ENCODE data around the gene MACF1.

The MACF1 gene

DNA sequence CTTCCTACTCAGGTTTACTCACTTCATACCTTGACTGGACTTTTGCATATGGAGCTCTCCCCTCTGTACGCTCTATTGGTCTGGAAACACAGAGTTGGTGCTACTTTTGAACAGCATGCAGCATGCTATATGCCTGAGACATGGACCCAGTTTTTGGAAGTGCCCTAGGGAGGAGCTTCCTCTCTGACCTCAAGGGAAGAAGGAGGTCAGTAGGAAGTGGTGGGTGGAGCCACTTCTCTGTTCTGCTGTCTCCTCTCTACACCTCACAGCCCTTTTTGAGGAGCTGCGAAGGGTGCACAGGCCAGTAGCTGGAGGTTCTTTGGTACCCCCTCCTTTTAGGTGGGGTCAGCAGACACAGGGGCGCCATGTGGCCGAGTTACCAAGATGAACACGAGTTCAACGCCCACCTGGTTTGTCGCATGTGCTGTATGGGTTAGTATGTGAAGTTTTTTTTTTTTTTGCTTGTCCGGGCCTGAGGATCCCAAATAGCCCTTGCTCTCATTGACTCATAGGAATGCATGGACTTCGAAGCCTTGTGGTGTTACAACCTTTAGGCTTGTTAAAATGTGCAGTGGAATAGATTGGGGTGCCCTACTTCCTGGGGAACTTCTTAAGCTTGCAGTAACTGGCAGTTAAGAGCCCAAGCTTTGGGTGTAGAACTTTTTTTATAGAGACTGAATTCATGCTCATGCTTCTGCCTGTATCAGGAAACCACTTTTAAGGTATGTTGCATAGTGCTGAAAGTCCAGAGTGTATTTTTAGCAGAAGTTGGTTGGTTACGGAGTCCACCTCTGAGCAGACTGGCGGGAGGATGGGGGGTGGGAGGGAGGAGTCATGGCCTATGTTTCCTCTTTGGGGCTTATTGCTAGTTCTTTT lies 10.7 kb downstream of the MACF1 start:
- DNase-seq, result no peak

DNA sequence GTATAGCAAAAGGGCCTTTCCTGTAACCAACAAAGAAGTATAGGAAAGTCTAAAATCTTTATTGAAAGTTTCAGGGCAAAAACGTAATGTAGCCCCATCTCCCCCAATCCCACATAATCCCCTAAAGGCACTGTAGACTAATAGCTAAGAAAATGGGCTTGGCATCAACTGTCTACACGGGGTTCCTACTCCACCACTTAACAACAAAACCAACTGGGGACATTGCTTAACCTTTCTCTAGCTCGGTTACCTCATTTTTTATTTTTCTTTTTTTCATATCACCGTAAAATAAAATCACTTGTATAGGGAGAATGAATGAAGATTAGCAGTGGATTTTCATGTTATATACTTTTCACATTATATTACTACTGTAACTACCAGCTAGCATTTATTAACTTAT lies 12.3 kb downstream of the MACF1 start:
- no peak for DNase-seq

DNA sequence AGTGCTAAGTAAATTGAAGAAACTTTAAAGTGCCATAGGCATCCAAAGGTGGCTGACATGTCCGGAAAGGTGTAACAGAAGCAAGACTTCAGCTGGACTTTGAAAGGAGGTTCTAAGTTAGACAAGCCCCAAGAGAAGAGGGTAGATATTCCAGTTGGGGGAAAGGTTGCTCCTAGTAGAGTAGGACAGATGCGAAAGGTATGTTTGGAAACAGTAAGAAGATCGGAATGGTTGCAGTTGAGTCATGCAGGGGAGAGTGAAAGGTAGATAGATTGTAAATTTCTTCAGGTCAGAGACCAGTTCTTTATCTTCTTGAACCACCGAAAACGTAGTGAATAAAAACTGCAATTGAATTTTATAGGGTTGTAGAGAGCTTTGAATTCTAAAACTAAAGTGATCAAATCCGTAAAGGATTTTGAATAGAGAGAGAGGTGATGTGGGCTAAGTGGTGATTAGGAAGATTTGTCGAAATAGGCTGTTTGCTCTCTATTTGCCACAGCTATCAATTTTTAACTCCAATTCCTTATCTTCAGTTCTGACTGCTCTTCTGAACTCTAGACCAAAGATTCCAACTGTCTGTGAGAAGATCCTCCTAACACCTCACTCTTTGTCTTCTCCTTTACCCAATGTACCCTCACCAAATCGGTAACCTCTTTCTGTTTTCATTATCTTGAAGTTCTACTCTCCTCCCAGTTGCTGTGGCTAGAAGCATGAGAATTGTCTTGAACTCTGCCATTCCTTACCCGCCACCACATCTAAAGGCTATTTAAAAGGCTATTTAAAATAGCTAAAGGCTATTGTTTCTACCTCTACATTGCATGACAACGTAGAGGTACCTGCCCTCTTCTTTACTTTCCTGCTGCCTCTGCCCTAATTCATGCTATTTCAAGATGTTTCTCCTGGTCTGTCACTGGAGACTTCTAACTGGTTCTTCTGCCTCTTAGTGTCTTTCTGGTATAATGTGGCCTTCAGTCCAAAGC lies 16.7 kb downstream of the MACF1 start:
- no peak for DNase-seq

DNA sequence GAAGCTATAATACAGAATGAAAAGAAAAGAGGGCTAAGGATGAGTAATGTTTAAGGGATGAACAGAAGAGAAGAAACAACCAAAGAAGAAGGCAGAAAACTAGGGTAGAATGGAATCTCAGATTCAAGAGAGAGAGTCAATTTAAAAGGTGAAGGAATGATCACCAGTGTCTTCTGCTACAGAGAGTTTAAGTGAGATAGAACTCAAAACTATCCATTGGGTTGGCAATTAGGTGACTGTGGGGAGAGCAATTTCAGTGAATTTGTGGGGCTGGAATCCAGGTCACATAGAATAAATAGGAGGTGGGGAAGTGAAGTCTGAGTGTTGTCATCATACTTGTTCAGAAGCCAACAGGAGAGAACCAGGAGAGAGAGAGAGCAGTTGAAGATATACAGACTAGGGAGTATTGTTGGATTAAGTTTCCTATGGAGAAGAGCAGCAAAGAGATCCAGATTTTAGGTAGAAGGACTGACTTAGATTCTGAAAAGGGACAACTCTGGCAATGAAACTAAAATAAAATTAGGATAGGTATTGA lies 19.9 kb downstream of the MACF1 start:
- no peak for DNase-seq

DNA sequence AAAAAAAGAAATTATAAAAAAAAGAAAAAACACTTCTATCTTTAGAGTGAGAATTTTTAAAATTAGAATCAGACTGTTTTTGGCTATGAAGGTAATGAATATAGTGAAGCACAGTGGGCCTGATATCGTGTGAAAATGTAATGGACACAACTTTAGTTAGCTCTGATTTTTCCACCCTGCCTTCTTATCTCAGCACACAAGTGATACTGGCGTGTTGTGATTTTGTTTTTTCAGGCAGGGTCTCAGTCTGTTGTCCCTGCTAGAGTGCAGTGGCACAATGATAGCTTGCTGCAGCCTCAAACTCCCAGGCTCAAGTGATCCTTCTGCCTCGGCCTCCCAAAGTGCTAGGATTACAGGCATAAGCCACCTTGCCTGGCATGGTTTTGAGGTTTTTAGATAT lies 22.3 kb downstream of the MACF1 start:
- no peak for DNase-seq

DNA sequence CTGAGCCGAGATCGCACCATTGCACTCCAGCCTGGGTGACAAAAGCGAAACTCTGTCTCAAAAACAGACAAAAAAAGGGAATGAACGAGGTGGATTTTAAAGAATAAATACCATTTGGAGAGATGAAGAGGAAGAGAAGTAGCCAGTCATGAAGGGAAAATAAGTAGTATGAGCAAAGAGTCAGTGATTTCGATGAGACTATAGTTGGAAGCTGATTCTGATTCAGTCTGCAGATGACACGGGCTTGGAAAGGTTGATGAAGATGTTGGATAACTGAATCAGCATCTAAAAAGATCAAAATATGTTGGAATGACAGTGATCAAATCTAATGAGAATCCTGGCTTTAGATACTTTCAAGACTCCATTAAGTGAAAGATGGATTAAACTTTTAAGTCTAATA lies 23.8 kb downstream of the MACF1 start:
- DNase-seq, result no peak

DNA sequence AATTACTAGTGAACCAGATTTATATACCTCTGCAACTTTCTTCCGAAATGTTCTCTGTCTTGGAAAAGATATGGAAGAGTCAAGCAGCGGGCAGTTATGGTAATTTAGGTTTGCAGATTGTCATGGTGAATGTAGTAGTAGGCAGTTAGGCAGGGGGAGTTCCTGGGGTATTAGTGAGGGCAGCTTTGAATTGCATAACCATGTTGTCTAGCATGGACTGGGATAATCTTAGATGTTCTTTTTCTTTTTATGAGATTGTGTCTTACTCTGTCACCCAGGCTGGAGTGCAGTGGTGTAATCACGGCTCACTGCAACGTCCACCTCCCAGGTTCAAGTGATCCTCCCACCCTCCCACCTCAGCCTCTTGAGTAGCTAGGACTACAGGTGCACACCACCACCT lies 25.0 kb downstream of the MACF1 start:
- no peak for DNase-seq

DNA sequence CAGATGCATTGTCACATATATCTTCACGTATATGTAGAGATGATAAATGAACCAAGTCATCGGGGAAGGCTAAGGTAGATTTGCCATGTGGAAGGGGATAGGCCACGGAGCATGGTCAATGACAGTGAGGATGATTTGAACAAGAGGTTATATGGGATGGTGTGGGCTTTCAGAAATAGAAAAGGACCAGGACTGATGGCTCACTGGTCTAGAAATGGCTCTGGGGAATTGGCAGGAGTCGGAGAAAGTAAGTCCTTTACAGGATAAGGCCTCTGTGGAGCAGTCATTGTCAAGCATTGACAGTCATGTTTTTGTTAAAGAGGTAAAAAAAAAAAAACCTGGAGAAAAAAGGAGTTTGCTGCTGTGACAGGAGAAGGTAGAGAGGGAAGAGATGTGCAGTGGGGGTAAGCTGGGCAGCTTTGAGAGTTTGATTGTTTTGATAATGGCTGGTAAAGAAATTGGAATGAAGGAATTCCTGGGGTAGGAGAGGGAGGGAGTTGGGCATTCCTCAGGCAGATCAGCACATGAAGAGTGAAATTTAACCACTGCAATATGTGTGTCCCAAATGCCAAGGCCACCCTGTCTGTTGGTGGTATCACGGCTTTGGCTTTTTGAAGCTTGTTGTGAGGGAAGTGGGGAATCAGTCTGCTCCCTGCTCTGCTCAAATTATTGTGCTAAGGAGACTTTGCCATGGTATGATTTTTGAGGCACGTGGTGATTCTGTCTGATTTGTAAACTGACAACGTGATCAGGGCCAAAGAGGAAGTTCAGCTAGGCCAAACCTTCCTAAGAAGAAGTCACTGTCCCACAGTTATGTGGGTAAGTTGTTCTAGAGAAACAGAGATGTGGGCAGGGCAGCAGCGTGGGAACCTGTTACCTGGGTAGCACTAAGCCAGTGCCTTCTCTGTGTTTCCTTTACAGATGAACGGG lies 26.0 kb downstream of the MACF1 start:
- no peak for DNase-seq

DNA sequence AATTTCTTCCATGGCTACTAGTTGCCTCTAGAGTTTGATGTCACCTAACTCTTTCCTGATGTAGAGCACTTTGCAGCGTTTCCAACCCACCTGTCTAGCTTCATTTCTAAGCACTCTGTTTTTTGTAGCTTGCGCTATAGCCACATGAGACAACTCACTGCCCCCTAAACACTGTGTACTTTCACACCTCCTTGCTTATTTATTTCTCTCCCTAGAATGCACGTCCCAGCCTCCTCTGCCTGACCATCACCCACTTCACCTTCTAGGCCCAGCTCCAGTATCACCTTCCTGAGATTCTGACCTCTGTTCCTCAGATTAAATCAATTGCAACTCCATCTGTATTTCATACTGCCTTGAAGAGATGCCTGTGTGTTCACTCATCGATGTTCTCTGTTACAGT lies 32.5 kb downstream of the MACF1 start:
- DNase-seq, result no peak

DNA sequence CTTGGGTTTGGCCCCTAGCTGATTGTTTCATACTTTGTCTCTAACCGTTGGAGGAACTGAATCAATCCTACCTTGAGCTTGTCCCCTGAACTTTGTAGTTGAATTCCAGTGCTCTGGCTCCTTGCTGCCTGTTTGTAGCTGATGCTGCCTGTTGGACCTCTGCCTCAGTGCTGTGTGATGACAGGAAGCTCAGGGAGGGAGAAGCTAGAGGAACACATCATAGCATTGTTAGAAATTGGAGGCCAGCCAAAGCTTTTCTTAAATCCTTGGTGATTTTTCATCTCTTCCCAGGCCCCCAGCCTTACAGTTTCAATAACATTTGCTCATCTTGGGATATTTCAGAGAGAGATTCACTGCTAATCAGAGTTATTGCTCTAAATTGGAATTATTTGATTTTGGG lies 34.0 kb downstream of the MACF1 start:
- DNase-seq, result no peak

DNA sequence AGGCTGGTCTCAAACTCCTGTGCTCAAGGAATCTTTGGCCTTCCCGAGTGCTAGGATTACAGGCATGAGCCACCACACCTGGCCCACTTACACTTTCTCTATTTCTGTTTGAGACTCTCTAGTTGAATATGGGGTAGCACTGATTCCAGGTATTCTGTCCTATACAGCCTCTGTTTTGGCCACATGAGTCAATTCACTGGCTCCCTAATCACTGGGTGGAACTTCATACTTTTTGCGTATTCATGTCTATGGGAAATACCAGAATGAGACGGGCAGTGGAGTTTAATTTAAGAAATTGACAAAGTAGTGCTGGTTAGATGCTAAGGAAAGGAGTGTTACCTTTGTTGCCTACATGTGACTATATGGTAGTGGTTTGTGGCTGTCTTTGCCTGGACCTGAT lies 35.5 kb downstream of the MACF1 start:
- DNase-seq, result no peak

DNA sequence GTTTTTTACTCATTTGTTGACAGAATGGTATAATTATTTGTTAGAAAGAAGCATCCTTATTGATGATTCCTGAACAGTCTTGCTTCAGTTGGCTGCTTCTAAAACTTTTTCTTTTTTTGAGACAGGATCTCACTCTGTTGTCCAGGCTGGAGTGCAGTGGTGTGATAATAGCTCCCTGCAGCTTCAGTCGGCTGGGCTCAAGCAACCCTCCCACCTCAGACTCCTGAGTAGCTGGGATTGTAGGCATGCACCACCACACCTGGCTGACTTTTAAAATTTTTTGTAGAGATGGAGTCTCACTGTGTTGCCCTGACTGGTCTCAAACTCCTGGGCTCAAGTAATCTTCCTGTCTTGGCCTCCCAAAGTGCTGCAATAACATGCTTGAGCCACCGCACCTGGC lies 38.8 kb downstream of the MACF1 start:
- DNase-seq, result no peak

DNA sequence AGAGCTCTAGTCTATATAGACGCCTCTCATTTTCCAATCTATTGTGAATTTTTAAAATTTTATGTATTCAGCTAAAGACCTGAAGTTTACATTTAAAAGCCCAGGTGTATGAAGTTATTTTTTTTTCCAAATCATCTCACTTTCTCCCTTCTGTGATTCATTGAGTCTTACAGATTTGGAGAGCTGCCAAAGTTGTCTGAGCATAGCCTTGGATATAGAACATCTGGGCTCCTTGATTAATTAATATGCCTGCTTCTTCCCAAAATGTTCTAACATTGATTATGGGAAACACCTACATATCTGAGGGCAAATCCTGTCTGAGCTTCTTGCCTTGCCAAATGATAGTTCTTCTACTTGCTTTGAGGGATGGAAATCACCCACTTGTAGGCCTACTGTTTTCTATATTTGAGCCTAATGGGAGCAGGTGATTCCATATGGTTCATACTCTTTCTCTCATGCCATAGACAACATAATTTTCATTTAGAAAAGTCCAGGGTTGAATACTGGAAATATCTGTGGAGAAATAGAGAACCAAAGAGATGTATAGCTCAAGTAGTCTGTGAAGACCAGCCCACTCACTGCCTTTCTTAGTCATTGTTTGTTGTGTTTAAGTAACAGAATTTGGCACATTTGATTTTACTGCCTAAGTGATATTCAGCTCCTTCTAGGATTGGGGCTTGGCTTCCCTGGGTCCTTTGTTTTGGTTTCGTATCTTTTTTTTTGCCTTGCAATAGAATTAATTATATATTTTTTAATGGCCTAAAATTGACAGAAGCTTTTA lies 46.2 kb downstream of the MACF1 start:
- DNase-seq, result no peak

DNA sequence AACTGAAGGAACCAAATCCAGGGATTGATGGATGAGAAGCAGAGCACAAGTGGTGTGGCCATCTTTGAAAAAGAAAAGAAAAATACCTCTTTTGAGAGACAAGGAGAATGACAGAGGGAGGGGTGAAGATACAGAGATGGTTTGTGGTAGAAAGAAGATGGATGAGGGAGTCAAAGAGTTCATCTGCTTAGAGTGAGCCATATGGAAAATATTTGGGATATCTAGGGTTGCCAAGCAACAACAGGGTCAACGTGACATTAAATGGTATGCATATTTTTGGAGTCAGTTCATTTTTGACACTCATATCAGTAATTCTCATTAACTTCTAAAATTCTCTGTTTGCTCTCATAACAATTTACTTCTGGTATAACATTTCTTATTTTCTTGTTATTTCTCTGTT lies 50.7 kb downstream of the MACF1 start:
- DNase-seq, result no peak

DNA sequence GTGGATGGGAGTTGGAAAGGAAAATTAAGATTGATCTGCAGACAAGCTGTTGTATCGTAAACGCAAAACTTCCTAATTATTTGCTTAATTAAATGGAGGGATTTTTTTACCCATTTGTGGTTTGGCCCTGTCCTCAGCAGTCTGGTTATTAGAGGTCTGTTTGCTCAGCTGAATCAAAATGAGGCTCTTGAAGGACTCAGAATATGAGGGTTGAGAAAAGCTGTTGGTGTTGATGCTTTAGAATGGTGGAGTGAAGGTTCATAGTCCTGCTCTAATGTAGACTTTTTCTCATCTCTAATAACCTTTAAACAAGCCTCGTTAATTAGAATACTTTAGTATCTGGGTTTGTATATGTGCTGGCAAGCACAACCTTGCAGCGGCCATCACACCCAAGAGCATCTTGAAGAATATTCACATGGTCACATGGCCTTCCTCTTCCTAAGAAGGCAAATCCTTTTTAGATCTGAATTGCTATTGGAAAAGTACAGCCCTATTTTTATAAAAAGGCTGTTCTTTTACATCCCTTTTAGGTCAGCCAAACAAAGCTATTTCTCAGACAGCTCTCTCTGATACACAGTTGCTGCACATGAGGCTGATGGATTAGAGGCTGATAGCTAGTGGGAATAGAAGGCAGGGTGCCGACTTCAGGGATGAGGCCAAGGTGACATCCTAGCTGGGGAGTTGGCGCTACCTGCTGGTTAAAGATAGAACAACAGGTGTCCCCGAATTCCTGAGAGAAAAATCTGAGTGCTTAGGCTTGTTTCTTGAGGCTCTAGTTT lies 53.8 kb downstream of the MACF1 start:
- peak; percentile 53 for DNase-seq

DNA sequence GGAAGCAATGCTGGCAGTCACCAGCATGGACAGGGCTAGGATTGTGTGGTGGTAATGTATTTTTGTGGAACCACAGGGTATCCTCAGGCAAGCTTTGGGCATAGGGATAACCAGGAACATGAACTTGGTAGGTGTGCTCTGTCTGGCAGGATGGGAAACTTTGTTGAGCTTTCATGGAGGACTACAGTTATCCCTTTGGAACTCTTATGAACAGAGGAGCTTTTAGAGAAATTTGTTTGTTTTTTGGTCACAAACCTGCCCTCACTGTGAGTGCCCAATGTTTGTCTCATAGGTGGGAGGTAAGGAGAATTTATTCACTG lies 54.4 kb downstream of the MACF1 start:
- no peak for DNase-seq

DNA sequence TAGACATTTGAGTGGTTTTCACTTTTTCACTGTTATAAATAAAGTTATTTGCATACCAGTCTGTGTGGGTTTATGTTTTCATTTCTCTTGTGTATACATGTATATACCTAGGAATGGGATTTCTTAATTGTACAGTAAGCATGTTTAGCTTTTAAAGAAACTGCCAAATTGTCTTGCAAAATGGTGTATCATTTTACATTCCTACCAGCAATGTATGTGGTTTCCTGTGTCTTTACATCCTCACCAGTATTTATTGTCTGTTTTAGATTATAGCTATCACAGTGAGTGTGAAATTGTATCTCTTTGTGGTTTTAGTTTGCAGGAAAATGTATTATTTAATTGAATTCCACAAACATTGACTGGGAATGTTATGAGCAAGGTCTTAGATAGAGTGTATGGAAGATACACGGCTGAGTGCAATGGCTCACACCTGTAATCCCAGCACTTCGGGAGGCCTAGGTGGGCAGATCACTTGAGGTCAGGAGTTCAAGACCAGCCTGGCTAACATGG lies 57.3 kb downstream of the MACF1 start:
- DNase-seq, result no peak

DNA sequence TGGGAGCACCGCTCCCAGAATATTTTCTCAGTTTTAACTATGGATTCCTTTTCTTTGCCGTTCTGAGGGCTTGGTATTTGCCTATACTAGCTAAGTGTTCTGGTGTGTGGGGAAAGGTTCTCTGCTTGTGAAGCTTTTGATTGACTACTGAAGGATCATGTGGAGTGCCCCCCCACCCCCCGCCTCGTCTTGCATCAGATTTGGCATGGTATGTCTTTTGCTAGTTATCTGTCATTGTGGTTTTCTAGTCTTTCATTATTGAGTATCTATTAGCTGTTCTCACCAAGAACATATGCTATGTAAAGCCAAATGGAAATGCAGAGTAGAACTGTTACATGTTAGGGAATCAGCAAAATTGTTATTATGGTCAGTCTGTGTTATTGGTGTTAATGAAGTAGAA lies 58.3 kb downstream of the MACF1 start:
- DNase-seq, result no peak

DNA sequence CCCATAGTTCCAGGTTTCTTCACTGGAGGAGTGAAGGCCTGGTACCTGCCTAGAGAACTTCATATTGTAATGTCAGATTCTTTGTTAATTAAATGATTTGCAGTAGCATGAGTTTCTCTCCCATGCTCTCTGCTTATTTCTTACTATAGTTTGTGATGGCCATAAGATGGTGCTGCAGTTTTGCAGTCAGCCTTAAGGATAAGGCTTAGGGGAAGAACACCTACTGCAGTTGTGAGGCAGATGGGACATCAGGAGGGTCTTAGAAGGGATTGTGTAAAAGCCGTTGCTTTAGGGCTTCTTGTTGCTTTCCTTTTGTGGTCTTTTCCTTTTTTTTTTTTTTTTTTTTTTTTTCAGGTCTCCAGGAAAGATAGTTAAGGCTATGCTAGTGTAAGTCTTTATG lies 61.8 kb downstream of the MACF1 start:
- DNase-seq, result no peak

DNA sequence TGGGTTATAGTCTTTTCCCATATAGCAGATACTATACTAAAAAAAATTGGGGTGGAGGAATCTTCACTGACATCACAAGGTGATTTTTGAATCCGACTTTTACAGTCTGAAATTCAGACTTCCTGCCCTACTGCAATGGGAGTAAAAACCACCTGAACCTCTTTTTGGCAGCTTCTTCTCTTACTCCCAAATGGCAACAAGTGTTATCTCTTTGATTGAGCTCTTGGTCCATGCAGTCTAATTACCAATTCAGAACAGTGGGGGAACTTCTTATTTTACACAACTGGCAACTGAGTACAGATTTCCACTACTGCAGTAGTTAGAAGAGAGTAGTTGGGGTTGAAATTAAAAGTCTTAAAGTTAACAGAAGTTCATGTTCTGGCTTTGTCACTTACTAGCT lies 62.3 kb downstream of the MACF1 start:
- DNase-seq, result no peak

DNA sequence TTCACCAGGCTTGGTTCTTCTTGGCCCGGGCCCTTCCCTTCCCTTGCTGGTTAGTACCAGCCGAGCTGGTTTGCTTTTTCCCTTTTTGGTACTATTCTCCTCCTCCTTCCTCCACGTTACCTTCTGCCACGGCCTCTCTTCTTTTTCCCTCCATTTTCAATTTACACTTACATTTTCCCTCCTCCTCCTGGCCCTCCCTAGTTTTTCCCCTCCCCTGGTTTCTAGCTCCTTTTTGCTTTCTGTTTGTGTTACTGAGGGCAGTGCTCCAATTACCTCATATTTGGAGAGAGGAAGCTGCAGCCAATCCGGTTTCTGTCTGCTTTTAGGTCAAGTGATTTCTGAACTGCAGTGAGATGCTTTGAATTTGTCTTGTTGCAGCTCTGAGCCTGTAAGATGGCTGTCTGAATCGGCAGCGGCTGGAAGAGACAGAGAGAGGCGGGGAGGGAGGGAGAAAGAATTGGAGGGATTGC lies 63.7 kb downstream of the MACF1 start:
- DNase-seq, result no peak
